ENCODE results near the gene SGMS1.

The SGMS1 gene

DNA sequence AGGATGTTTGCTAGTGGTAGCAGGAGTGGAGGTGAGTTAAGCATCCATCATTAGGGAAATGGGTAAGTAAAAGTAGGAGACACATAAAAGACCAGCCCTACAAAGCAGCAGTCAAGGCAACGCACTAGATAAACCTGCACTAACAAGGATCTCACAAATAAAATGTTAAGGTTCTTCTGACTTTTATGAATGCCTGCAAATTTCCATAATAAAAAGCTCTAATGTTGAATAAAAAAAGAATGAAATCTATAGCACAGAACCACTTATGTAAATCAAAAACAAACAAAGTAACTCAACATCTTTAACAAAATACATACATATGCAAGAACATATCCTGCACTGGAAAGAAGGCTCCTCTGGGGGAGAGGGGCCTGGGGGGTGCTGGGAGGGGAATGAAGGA is 4.6 kb downstream of the SGMS1 start:
- Histone ChIP-seq H4K20me1 (ENCODE audit: control insufficient read depth, insufficient read depth, low read depth, low read length) (0 out of 2 replicates have a peak, but pooled peaks cover 4% of the 10 kb centered on the region), H3F3A (ENCODE audit: control insufficient read depth, insufficient read depth) (peaks cover 11% of the 10 kb centered on the region), H3K27ac (ENCODE audit: low read depth, low read length) (no peak overlapping the region), H3K36me3 (ENCODE audit: control insufficient read depth, low read length) (no peaks in the 10 kb centered on the region; the same call in 1 of the 2 replicates), H3K4me2 (ENCODE audit: low read length) (peak overlapping the region; percentile 78), H3K79me2 (ENCODE audit: control insufficient read depth, low read length) (peaks cover 77% of the 10 kb centered on the region), H3K9me2 (replicated peaks; ENCODE audit: control insufficient read depth, low read length) (no peaks in the 10 kb centered on the region), H3K9me3 (ENCODE audit: control insufficient read depth, insufficient read depth, low read length) (no peaks in the 10 kb centered on the region), H3K27me3 (ENCODE audit: control insufficient read depth, low read length) (no peaks in the 10 kb centered on the region), H3K4me3 (ENCODE audit: low read length) (peak overlapping the region; percentile 55), H3K4me1 (ENCODE audit: control insufficient read depth, low read length) (peaks cover 52% of the 10 kb centered on the region)
- no peak for TF ChIP-seq EZH2phosphoT487 (IDR thresholded peaks at IDR 0.05; ENCODE audit: borderline replicate concordance, low read length)
- TF ChIP-seq, protein P1, sequence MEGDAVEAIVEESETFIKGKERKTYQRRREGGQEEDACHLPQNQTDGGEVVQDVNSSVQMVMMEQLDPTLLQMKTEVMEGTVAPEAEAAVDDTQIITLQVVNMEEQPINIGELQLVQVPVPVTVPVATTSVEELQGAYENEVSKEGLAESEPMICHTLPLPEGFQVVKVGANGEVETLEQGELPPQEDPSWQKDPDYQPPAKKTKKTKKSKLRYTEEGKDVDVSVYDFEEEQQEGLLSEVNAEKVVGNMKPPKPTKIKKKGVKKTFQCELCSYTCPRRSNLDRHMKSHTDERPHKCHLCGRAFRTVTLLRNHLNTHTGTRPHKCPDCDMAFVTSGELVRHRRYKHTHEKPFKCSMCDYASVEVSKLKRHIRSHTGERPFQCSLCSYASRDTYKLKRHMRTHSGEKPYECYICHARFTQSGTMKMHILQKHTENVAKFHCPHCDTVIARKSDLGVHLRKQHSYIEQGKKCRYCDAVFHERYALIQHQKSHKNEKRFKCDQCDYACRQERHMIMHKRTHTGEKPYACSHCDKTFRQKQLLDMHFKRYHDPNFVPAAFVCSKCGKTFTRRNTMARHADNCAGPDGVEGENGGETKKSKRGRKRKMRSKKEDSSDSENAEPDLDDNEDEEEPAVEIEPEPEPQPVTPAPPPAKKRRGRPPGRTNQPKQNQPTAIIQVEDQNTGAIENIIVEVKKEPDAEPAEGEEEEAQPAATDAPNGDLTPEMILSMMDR (IDR thresholded peaks at IDR 0.05; ENCODE audit: low read depth, low read length, poor library complexity, severe bottlenecking) = no peak

GRCh38 chr10:50618624-50619023 is 5.1 kb downstream of the SGMS1 start:
- no peaks in the 10 kb centered on the region for H3K9me3 ChIP-seq (ENCODE audit: control insufficient read depth, insufficient read depth, low read length)
- TF ChIP-seq, protein P1 (IDR thresholded peaks at IDR 0.05; ENCODE audit: low read depth, low read length, poor library complexity, severe bottlenecking) = no peak
- no peak for TF ChIP-seq EZH2phosphoT487 (IDR thresholded peaks at IDR 0.05; ENCODE audit: borderline replicate concordance, low read length)
- H3K4me2 ChIP-seq (ENCODE audit: low read length) = peak overlapping the region; percentile 78
- peaks cover 11% of the 10 kb centered on the region; the same call in 1 of the 2 replicates for H3F3A ChIP-seq (ENCODE audit: control insufficient read depth, insufficient read depth)
- peak overlapping the region; percentile 55 for H3K4me3 ChIP-seq (ENCODE audit: low read length)
- no peak overlapping the region for H3K27ac ChIP-seq (ENCODE audit: low read depth, low read length)
- peaks cover 78% of the 10 kb centered on the region for H3K79me2 ChIP-seq (ENCODE audit: control insufficient read depth, low read length)
- H3K4me1 ChIP-seq (ENCODE audit: control insufficient read depth, low read length) = peaks cover 55% of the 10 kb centered on the region
- H3K9me2 ChIP-seq (replicated peaks; ENCODE audit: control insufficient read depth, low read length) = no peaks in the 10 kb centered on the region
- no peaks in the 10 kb centered on the region for H3K27me3 ChIP-seq (ENCODE audit: control insufficient read depth, low read length)
- H3K36me3 ChIP-seq (ENCODE audit: control insufficient read depth, low read length) = no peaks in the 10 kb centered on the region; the same call in 1 of the 2 replicates
- H4K20me1 ChIP-seq (ENCODE audit: control insufficient read depth, insufficient read depth, low read depth, low read length) = 0 out of 2 replicates have a peak, but pooled peaks cover 4% of the 10 kb centered on the region

DNA sequence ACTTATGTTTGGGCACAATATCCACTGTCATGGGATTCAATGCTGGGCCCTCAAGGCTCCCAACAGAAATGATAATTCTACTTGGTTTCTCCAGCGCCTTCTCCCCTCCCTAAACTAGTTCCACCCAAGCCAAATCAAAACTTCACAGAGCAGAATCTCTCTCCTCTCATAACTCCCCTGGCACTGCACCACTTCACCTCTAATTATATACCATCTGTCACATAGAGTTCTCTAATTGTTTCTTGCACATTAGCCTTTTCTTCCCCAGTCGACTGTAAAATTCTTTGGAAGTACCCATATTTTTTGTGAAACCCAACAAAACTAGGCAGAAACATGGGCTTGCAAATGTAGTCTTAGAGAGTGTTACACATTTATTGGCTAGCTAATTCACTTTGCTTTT is 8.1 kb downstream of the SGMS1 start:
- no peak overlapping the region for H3K27ac ChIP-seq (ENCODE audit: low read depth, low read length)
- no peaks in the 10 kb centered on the region for H3K27me3 ChIP-seq (ENCODE audit: control insufficient read depth, low read length)
- H3K9me3 ChIP-seq (ENCODE audit: control insufficient read depth, insufficient read depth, low read length) = no peaks in the 10 kb centered on the region
- TF ChIP-seq, protein P1 (IDR thresholded peaks at IDR 0.05; ENCODE audit: low read depth, low read length, poor library complexity, severe bottlenecking) = no peak
- no peak for TF ChIP-seq EZH2phosphoT487 (IDR thresholded peaks at IDR 0.05; ENCODE audit: borderline replicate concordance, low read length)
- peaks cover 34% of the 10 kb centered on the region for H3K4me1 ChIP-seq (ENCODE audit: control insufficient read depth, low read length)
- no peaks in the 10 kb centered on the region; the same call in 1 of the 2 replicates for H3K36me3 ChIP-seq (ENCODE audit: control insufficient read depth, low read length)
- H4K20me1 ChIP-seq (ENCODE audit: control insufficient read depth, insufficient read depth, low read depth, low read length) = 0 out of 2 replicates have a peak, but pooled peaks cover 4% of the 10 kb centered on the region
- no peak overlapping the region for H3K4me3 ChIP-seq (ENCODE audit: low read length)
- H3F3A ChIP-seq (ENCODE audit: control insufficient read depth, insufficient read depth) = no peaks in the 10 kb centered on the region
- no peaks in the 10 kb centered on the region for H3K9me2 ChIP-seq (replicated peaks; ENCODE audit: control insufficient read depth, low read length)
- peaks cover 64% of the 10 kb centered on the region for H3K79me2 ChIP-seq (ENCODE audit: control insufficient read depth, low read length)
- H3K4me2 ChIP-seq (ENCODE audit: low read length) = no peak overlapping the region

All from DOHH2 (cell line).